HG03064 (cell line): ENCODE data around the gene BHLHE41.

ENCODE experiments used
- ATAC-seq: cut with Tn5 transposase; IDR thresholded peaks from one replicate; pipeline ENCODE4 v1.9.1; 2021; ENCODE audit warnings: low read depth; ENCODE audit not compliant: unreplicated experiment

The BHLHE41 gene

DNA sequence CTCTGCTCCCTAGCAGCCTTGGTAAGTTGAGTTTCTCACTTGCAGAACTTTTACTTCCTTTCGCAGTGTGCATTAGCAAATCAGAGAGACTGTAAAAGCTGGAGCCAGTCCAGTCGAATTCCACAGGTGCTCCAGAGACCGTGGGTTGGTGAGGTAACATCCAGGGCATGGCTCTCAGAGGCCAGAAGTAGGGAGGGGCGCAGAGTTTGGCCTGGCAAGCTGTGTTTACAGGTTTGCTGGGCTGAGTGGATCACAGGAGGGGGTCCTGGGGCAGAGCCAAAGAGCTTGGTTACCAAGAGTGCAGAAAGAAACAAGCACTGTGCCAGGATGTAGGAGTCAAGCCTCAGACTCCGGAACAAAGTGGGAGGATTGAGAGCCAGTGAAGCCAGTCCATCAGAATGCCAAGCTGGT lies 10.2 kb upstream of the BHLHE41 start:
- no peak for ATAC-seq

DNA sequence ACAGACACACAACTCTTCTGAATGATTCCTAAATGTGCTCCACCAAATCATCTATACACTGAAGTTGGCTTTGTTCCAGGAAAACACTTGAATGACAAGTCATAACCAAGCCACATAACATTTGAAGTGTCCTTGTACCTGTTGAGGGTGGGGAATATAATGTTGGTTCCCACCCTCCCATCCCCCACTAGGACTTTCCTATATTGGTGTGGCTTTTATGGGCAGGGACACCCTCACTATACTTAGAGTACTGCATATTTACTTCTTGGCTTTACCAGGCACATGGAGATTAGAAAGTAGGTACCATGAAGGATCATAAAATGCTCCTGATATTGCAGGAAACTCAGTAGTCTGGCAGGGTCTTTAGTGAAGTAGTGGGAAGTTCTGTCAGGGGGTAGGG lies 9.7 kb upstream of the BHLHE41 start:
- ATAC-seq: no peak

DNA sequence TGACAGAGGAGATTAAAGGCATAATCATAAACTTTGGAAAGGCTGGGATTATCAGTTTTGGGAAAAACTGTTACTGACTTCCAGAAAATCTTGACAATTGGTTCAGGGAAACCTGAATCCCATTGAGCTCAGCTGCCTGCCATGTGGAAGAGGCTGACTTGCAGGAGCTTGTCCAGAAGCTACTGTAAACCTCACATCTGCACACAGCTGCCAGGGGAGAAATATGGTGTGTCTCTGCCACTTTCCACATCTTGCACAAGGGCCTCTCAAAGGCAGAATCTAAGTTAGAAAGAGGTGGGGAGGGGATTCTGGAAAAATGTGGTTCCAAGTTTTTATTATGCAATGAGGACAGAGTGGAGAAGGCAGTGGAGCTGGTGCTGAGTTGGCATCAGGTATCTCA lies 8.7 kb upstream of the BHLHE41 start:
- no peak for ATAC-seq

DNA sequence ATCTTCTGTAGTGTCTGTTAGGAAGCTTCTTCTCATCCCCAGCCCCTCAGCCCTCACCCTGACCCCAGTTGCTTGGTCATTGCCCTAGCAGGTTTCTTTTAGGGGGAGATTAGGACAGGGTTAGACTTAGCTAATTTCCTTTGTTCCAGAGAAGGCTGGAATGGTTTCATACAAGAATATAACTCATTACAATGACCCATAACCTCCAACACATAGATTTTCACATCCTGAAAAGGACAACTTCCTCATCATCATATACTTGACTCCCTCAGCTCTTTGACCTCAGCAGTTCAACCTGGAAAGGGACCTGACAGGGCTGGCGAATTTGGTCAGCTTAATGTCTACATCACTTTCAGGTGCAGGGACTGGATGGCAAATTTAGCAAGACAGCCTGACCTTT lies 8.0 kb upstream of the BHLHE41 start:
- ATAC-seq: no peak

DNA sequence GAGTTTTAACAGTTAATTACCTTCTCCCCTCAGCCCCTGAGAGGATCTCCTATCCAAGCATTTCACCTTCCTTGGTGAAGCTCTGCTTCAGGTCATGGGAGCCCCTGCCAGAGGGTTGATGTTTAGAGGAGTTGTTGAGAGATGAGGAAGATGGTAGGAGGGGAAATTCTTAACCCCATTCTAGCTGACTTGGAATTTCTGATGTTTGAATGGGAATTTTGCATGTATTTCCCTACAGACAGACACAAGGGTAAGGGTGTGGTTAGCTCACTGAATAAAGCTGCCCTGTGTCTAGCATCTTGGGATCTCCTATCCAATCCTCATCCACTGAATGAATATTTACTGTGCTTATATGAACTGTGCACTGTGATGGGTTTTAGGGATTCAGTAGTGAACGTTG lies 7.1 kb upstream of the BHLHE41 start:
- ATAC-seq: no peak

DNA sequence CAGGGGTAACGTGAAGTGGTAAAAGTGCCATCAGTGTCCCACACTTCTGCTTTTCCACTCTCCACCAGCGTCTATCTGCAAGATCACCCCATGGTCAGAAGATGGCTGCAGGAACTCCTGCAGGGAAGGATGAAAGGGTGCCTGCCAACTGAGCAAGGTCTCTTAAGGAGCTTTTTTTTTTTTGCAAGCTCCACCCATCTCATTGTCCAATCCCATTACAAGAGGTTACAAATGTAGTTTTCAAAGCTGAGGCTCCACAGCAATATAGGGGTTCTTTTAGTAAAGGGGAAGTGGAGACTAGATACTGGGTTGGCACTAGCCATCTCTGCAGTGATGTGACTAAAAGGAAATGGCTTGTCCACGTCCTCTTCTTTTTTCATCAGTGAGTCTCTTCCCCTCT lies 5.9 kb upstream of the BHLHE41 start:
- no peak for ATAC-seq

DNA sequence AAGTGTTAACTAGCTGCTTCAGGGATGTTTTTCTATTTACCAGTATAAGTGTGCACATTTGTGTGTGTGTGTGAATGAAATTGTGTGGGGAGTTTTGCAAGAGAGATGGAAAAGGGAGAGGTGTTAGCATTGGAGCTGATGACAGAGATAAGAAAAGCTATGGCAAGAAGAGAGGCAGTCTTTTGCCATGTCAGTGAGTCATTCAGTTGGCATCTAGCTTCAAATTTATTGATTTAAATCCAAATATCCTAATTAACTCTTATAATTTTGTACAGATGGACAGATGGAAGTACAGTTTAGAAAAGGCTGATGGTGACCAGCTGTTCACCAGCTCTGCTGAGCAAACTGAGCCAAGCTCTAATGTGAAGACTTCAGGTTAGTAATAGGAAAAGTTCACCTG lies 3.3 kb upstream of the BHLHE41 start:
- no peak for ATAC-seq

DNA sequence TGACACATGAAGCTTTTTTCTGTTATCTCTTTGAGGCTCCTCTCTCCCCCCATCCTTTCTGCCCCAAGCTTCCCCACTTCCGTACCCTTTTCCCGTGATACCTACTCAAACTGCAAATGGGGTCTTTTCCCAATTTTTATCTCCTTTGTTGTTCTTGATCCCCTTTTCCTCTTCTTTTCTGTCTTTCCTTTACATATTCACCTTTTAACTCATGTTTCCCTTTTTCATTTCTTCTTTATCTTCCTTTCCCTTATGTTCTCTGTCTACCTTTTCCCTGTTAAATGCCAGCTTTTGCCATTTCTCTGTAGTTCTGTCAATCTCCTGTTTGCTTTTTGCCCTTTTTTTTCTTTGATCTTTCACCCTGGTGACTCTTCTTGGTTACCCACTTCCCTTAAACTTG lies 2.6 kb upstream of the BHLHE41 start:
- ATAC-seq: no peak

DNA sequence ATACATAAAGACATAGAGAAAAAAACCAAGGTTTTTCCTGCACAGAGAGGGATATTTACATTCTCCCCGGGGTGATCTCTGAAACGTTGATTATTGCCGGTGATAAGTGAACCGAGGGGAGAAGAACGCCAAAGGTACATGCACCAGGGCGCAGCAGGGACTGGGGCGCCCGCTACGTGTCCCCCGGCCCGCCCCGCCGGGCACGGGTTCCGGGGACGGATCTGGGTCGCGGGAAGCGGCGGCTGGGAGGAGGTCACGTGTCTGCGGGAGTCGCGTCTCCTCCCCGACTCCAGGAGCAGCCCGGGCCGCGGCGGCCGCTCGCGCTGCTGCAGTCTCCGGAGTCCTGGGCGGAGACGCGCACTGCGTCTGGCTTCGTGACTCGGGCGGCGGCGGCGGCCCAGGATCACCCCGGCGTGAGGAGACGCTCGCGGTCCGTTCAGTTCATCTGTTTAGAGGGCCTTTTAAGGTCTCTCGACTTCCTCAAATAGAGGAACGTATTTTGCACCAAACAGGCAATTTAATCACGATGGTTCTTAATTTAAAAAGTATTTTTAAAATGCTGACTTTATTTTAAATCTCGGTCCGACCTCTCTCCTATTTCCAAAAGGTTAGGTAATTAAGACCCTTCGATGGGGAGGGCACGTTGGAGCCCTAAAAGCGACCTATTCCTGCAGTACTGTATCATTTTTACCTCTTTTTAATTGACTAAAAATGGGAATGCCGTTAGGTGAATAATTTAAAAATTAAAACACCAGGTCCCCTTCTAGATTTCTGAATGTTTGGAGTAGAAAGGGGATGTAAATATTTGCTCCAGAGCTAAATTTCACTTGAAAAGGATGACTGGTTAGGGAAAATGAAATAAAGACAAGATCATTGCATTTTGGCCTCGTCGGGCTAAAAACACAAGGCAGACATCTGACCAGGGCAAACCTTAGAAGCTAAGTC lies 1.8 kb upstream of the BHLHE41 start:
- peak; percentile 33 for ATAC-seq

DNA sequence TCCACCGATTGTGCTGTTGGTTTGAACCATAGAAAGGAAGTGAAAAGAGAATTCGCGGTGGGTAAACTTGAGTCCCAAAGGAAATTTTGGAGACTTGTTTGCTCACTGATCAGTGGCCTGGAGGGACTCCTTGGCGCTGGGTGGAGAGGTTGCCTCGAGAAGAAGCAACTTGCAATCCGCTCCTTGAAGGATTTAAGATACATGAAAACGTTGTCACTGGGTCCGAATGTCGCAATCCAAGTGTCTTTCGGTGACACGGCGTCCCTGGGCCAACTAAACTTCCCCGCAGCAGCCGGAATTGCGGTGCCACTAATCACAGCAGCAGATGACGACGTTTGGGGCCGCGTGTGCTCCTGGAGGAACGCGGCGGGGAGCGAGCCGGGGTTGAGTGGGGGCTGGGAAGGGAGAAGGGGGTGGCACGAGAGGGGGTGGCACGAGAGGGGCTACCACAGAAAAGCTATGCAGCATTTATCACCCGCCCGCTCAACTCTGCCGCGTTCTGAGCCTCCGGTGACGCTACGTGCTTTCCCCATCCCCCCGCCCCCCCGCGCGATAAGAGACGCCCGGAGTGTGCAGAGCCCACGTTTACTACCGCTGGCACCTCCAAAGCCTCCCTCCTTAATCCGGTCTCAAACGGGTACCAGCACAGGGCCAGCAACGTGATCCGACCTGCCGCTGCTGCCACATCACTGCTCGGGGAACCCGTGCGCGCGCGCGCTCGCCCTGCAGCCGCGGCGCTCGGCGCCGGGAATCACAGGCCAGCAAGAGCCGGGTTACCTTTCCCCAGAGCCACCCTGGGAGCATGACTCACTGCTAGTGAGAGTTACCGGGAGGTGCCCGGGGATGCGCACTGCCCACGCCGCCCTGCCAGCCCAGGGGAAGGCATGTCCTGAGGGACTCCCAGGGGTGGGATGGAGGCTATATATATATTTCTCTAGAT lies 833 bp upstream of the BHLHE41 start:
- ATAC-seq: peak; percentile 32

DNA sequence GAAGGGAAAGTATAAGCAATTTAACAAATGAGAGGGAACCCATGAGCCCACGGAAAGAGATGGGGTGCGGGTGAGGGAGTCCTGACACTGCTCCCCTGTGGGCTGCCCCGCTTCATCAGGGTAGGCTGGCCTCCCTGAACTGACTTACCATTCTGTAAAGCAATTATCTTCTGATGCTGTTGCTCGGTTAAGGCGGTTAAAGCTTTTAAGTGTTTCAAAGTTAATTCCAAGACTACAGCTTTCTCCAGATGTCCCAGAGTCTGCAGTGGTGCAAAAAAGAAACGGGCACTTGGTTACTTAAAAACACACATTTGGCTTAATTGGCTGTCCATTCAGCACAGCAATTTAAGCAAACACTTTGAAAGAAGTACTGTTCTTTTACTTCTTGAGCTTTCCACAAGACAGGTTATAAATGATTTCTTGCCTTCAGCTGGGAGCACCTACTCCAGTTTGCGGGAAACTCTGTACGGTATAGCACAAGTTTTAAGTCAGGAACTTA lies 1.3 kb downstream of the BHLHE41 start:
- no peak for ATAC-seq

DNA sequence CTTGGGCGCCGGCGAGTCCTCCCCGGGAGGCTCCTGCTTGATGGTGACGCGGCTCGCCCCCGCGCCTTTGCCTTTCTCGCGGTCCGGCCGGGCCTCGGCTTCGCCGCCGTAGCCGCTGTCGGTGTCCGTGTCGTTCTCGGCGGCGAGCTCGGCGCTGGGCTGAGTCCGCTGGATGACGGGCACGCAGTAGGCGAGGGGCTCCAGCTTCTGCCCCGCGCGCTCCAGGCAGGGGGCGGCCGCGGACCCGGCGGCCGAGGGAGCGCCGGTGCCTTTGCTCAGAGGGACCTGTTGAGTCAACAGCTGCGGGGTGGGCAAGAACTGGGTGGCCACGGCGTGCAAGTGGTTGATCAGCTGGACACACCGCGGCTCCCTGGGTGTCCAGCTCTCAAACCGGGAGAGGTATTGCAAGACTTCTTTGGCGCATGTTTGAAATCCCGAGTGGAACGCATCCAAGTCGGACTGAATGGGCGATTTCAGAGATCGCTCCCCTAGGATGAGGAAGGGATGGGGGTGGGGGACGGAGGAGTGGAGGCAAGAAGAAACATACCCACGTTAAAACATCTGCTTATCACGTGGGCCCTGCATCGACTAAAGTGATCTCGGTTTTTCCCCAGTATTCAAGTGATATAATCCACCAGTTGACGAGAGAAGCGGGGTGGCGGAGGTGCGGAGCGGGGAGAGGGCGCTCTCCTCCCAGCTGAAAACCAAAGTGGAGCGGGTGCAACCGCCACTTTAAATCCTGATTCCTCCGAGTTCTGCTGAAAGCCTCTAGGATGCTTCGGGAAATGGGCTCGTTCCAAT lies 2.0 kb downstream of the BHLHE41 start:
- ATAC-seq: no peak

DNA sequence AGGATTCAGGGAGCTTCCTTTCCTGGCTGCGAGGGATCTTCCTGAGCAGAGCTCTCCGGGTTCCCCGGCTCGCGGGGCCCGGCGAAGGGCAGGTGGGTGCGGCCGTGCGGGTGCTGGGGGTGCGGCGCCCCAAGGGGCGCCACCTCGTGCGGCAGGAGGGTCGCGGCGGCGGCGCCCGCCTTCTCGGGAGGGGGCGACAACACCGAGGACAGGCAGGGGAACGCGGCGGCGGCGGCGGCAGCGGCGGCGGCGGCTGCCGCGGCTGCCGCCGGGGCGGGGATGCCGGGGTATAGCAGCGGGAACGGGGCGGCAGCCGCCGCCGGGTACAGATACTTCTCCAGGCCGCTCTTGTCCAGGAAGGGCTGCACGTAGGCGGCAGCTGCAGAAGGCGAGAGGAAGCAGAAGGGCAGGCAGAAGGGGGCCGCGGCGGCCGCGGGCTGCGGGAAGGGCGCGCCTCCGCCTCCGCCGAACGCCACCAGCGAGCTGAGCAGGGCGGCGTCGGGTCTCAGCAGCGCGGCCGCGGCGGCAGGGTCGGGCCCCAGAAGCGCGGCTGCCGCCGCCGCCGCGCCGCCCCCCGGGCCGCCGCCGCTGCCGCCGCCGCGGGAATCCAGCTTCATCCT lies 2.7 kb downstream of the BHLHE41 start:
- ATAC-seq: no peak

DNA sequence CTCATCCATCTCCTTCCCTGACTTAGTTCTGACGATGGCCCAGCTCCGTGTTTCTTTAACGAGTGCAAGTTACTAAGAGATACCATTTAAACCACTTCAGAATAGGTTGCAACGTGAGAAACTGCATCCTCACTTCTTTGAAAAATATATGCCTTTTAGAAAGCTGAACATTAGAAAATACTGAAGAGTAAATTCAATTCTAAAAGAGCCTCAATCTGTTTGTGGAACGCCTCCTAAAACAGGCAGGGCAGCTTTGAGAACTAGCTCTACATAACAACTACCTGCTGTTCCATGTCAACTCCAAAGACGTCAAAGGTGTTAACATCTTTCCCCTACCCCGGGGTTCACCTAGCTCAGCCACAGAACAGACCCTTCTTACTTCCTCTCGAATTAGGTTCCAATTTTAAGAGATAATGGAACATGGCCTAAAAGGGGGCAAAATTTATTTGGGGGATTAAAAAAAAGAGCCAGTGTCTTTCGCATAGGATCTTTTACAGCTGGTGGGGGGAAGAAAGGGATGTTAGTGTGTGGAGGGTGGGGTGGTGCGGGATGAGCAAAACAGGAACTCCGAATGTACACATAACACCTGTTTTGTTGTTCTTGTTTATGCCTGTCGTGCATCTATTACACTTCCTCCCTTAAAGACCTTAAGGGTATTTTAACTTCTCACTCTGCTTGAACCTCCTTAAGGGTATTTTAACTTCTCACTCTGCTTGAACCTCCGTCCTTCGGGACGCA lies 3.3 kb downstream of the BHLHE41 start:
- no peak for ATAC-seq

DNA sequence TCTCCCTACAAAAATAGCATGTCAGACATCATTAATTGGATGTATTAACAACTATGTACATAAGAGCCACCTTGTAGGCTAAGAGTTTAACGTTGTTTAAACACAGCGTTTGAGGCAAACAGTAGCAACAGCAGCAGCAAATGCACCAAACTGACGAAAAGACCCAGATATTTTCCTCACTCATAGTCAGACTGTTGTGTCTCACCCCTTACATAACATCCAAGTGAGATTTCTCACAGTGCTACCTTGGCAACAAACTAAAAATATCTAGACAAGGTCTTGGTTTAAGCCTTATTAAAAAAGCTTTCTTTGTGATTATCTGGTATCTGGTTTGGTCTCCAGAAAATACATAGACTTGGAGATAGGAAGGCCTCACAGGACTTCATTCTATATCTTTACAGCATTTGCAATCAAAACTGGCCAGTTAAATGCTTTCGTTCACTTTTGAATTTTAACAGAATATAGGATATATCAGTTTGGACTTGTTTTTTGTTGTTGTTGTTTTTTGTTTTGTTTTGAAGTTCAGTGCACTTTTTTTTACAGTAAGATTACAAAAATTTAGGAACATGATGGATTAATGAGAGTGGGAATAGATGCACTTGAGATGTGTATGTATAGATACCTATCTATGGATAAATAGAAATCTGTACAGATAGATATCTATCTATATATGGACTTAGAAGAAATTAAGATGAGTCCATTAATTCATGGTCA lies 4.1 kb downstream of the BHLHE41 start:
- ATAC-seq: no peak

DNA sequence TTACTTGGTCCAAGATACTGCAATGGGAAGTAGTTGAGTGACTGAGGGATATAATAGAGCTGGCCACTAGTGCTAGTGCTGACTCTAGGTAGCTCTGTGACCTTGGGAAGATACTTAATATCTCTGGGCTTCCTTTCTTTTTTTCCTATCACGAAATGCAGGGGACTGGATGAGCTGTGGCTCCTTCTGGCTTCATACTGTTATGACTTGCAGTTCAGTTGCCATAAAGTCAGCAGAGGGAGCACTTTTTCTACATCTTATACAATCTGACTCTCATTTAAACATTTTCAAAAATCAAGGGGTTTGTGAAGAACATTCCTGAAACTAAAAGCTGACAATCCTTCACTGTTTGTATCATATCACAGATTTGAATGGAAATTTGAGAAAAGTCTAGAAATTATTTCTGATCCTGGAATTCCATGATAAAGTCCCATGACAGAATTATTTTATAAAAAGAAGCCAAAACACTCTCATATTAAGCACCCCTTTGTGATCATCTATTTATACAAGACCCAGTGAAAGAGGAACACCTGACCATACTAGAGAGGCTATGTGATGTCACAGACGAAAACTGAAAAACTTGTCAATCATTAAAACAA lies 5.3 kb downstream of the BHLHE41 start:
- ATAC-seq: peak; percentile 37

DNA sequence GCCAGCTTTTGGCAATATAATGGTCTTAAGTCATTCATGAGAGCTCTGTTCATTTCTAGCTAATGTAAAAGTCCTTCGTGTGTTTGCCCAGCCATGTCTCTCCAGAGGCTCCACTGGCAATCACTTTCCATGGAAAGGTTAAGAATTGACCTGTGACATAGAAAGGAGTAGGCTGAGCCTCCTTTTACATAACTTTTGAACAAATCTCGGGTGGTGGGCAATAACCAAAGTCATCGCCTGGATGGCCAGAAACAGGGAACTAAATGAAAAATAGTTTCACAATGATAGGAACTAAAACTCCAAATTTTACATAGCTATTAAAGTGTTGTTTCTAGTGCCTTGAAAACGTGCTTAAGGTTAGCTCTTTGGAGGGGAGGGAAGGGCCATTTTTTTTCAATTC lies 6.5 kb downstream of the BHLHE41 start:
- ATAC-seq: no peak
